A549 (cell line): ENCODE measurements around the gene CCL17. TPM values are rescaled to one million over a fixed set of nuclear protein-coding genes. Genes with fewer than 3 reads are reported as not detected.
"Not testable (repeated sequence)": the region's sequence is repeated elsewhere in the genome, so short reads cannot be mapped to it uniquely, and the experiment has no call there.

Source experiments
- ATAC-seq, 2 experiments: fragments of 200-7000 bp in 1 of 2; fragments of >200 bp in 1 of 2; cut with Nextera tagmentation in 1 of 2; cut with Tn5 transposase in 1 of 2; 3 replicates each; pipeline versions ENCODE4 v1.8.0 to v1.9.1; 2018 to 2020; ENCODE audit warnings: mild to moderate bottlenecking in 1 of 2, moderate library complexity in 1 of 2
- CTCF ChIA-PET: fragments of 300-600 bp; sonication (Branson Sonifier 250); formaldehyde crosslinking; extraction: SDS; loops from one replicate; lab custom pipeline; 2021; ENCODE audit warnings: antibody characterized with exemption, inconsistent platforms; lab: Yijun Ruan, JAX
- POLR2A ChIA-PET: fragments of 350-600 bp; formaldehyde crosslinking; extraction: SDS; loops from one replicate; lab custom pipeline; 2021; ENCODE audit warnings: antibody characterized with exemption, inconsistent platforms; lab: Yijun Ruan, JAX
- DNase-seq, 2 experiments: peaks; one replicate each; pipeline versions ENCODE4 v3.0.0 to v3.0.0-alpha.2; 2011 to 2016; ENCODE audit warnings: low read depth in 1 of 2, low spot score in 1 of 2
- FAIRE-seq: peaks from 2 replicates; lab custom pipeline; 2011; peaks lifted over from hg19 to GRCh38; lab: Jason Lieb, UNC
- H3K27ac ChIP-seq, 2 experiments: fragments of >200 bp; sonication (Bioruptor Twin); formaldehyde crosslinking; 3 replicates each; pipeline ENCODE4 v1.5.1; 2016 to 2017
- H3K4me1 ChIP-seq: fragments of >200 bp; sonication (Bioruptor Twin); formaldehyde crosslinking; 3 replicates; pipeline ENCODE4 v1.6.1; 2016
- H3K4me2 ChIP-seq: fragments of >200 bp; sonication (Bioruptor Twin); formaldehyde crosslinking; 3 replicates; pipeline ENCODE4 v1.6.1; 2016
- H3K4me3 ChIP-seq: fragments of >200 bp; sonication (Bioruptor Twin); formaldehyde crosslinking; 3 replicates; pipeline ENCODE4 v1.5.1; 2016
- H3K9me3 ChIP-seq: fragments of >200 bp; sonication (Bioruptor Twin); formaldehyde crosslinking; 3 replicates; pipeline ENCODE4 v1.6.1; 2016
- CEBPB ChIP-seq, 2 experiments: fragments of >200 bp in 1 of 2; sonication (Bioruptor Twin) in 1 of 2; formaldehyde crosslinking in 1 of 2; IDR thresholded peaks; 2 replicates each; pipeline ENCODE4 v1.6.1; 2012 to 2016
- FOSB ChIP-seq: fragments of 250-450 bp; sonication (Bioruptor Pico); IDR thresholded peaks from 2 replicates; pipeline ENCODE4 v1.5.0; 2020; ENCODE audit warnings: mild to moderate bottlenecking, moderate library complexity
- FOSL2 ChIP-seq, 2 experiments: fragments of 450-650 bp in 1 of 2; fragments of >200 bp in 1 of 2; sonication (Bioruptor Twin) in 1 of 2; formaldehyde crosslinking; IDR thresholded peaks; 2 replicates each; pipeline versions ENCODE4 v1.5.0 to v1.6.1; 2016 to 2020; ENCODE audit warnings: mild to moderate bottlenecking in 1 of 2, moderate library complexity in 1 of 2
- HOXB5 ChIP-seq: fragments of 250-450 bp; sonication (Bioruptor Pico); IDR thresholded peaks from 2 replicates; pipeline ENCODE4 v1.5.0; 2020; ENCODE audit warnings: mild to moderate bottlenecking, moderate library complexity
- JUNB ChIP-seq: fragments of >200 bp; sonication (Bioruptor Twin); formaldehyde crosslinking; IDR thresholded peaks from 2 replicates; pipeline ENCODE4 v1.6.1; 2016
- KDM1A ChIP-seq: fragments of 200-600 bp; sonication (generic); IDR thresholded peaks from 2 replicates; pipeline ENCODE4 v1.6.1; 2016; ENCODE audit warnings: low read depth, mild to moderate bottlenecking
- MYC ChIP-seq: IDR thresholded peaks from 2 replicates; pipeline ENCODE4 v1.6.1; 2012; ENCODE audit warnings: mild to moderate bottlenecking, inconsistent platforms, low read length, improper control_type of control experiment, borderline replicate concordance
- NR3C1 ChIP-seq: fragments of >200 bp; sonication (Bioruptor Twin); formaldehyde crosslinking; IDR thresholded peaks from 3 replicates; pipeline ENCODE4 v1.6.1; 2017
- PHF8 ChIP-seq: fragments of 200-600 bp; sonication (generic); IDR thresholded peaks from 2 replicates; pipeline ENCODE4 v1.6.1; 2016; ENCODE audit warnings: low read depth, mild to moderate bottlenecking, antibody characterized with exemption, moderate library complexity, borderline replicate concordance
- POLR2A ChIP-seq: IDR thresholded peaks from 2 replicates; pipeline ENCODE4 v1.6.1; 2012; ENCODE audit warnings: mild to moderate bottlenecking, low read length
- POLR2AphosphoS2 ChIP-seq: conservative IDR thresholded peaks from 2 replicates; pipeline ENCODE4 v1.6.1; 2012; ENCODE audit warnings: low read length, improper control_type of control experiment, inconsistent platforms
- RCOR1 ChIP-seq: fragments of 150-350 bp; IDR thresholded peaks from 2 replicates; pipeline ENCODE4 v1.6.1; 2014; ENCODE audit warnings: antibody characterized with exemption, low read length, low read depth
- SMC3 ChIP-seq: fragments of >200 bp; sonication (Bioruptor Twin); formaldehyde crosslinking; IDR thresholded peaks from 3 replicates; pipeline ENCODE4 v1.6.1; 2018; ENCODE audit warnings: inconsistent platforms
- SREBF2 ChIP-seq: fragments of 450-650 bp; IDR thresholded peaks from 2 replicates; pipeline ENCODE4 v1.6.1; 2014; ENCODE audit warnings: mild to moderate bottlenecking, moderate library complexity
- ZFP36 ChIP-seq: fragments of 450-650 bp; IDR thresholded peaks from 2 replicates; pipeline ENCODE4 v1.6.1; 2014; ENCODE audit warnings: borderline replicate concordance; ENCODE audit not compliant: partially characterized antibody
- ZNF302 ChIP-seq: fragments of 250-450 bp; sonication (Bioruptor Pico); IDR thresholded peaks from 2 replicates; pipeline ENCODE4 v1.9.0; 2021; ENCODE audit warnings: inconsistent platforms, mild to moderate bottlenecking, moderate library complexity
- ZSCAN20 ChIP-seq: fragments of 250-450 bp; sonication (Bioruptor Pico); IDR thresholded peaks from 2 replicates; pipeline ENCODE4 v1.8.0; 2022; ENCODE audit warnings: mild to moderate bottlenecking, moderate library complexity
- WGBS: methylation state at CpG from one replicate; pipeline ENCODE4 v1.1.6; 2017; ENCODE audit errors: missing lambda C conversion rate; 5-methylcytosine and 5-hydroxymethylcytosine counted together
- polyA plus RNA-seq, 4 experiments: library from polyadenylated mRNA; depleted of rRNA in 3 of 4; stranded (reverse); fragments of >200 nt; fragmentation: RNase III in 1 of 4; extraction: RNeasy Plus Mini Kit Qiagen cat#74134 plus additional on column Dnase treatment in 1 of 4; gene quantifications; 2 replicates in 3 of 4; 3 replicates in 1 of 4; pipeline ENCODE4 v1.2.3, GENCODE V29; 2011 to 2017
- TF ChIP-seq, protein P1 (sequence below): fragments of 200-600 bp; sonication (generic); IDR thresholded peaks from 2 replicates; pipeline ENCODE4 v1.6.1; 2016; ENCODE audit warnings: antibody characterized with exemption, mild to moderate bottlenecking, moderate library complexity
- TF ChIP-seq, protein P2 (sequence below): fragments of >200 bp; sonication (Bioruptor Twin); formaldehyde crosslinking; IDR thresholded peaks from 3 replicates; pipeline ENCODE4 v1.5.1; 2016

Gene CCL17
- polyA plus RNA-seq, 2 of the 4 experiments (the other 2 are of a cell fraction) = not detected

DNA sequence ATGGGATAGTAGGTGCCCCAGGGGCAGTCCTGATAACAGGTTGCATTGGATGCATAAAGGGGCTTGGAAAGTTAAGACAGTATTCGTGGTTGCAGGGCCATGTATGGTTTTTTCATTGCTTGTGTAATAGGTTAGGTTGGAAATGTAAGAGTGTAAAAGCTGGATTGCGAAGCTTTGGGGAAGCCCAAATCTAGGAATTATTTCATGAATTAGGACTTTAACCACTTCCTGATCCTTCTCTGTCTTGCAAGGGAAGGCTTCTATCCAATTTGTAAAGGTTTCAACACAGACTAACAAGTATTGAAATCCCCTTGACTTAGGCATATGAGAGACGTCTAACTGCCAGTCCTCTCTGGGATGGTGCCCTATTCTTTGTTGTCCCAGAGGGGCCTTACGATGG, 7.8 kb upstream of the CCL17 start:
- 57% methylated on average over 4 of the region's 4 CpGs for WGBS
- ChIA-PET POLR2A (no interaction called here), CTCF (interaction anchor here (0.5 to 3.0 kb wide), 3 partner anchors 9 to 92 kb away, joined by 3 to 14 read pairs (median 4); no protein-coding TSS in a partner anchor)
- Histone ChIP-seq H3K4me2 (no peak overlapping the region), H3K27ac (no peak overlapping the region), H3K4me1 (no peaks in the 10 kb centered on the region), H3K4me3 (no peak overlapping the region), H3K9me3 (no peaks in the 10 kb centered on the region)
- FAIRE-seq = no peak
- no peak for DNase-seq
- TF ChIP-seq ZNF302 (CRISPR knock-in tag) = no peak
- TF ChIP-seq ZFP36 = no peak
- no peak for TF ChIP-seq JUNB
- no peak for ATAC-seq

DNA sequence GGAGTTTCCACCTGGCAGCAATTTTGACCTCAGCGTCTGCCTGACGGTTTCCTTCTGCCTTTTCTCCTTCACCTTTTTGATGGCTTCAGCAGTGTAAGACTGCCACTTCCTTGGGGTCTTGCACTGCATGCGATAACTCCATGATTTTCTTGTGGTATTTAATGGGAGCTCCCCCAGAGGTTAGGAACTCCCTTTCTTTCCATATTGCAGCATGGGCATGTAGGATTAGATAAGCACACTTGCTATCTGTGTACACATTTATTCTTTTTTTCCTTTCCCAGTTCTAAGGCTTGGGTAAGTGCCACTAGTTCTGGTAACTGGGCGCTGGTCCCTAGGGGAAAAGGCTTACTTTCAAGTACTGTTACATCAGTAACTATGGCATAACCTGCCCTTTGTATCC, 7.1 kb upstream of the CCL17 start:
- POLR2A ChIA-PET, ATAC-seq, H3K4me2 ChIP-seq, DNase-seq, H3K4me3 ChIP-seq, FAIRE-seq, H3K4me1 ChIP-seq, H3K9me3 ChIP-seq, H3K27ac ChIP-seq: not testable (repeated sequence)
- CTCF ChIA-PET = interaction anchor here (4.3 to 5.7 kb wide), 2 partner anchors 20 to 96 kb away, joined by 16 to 55 read pairs; no protein-coding TSS in a partner anchor
- WGBS = 71% methylated on average over 4 of the region's 4 CpGs

DNA sequence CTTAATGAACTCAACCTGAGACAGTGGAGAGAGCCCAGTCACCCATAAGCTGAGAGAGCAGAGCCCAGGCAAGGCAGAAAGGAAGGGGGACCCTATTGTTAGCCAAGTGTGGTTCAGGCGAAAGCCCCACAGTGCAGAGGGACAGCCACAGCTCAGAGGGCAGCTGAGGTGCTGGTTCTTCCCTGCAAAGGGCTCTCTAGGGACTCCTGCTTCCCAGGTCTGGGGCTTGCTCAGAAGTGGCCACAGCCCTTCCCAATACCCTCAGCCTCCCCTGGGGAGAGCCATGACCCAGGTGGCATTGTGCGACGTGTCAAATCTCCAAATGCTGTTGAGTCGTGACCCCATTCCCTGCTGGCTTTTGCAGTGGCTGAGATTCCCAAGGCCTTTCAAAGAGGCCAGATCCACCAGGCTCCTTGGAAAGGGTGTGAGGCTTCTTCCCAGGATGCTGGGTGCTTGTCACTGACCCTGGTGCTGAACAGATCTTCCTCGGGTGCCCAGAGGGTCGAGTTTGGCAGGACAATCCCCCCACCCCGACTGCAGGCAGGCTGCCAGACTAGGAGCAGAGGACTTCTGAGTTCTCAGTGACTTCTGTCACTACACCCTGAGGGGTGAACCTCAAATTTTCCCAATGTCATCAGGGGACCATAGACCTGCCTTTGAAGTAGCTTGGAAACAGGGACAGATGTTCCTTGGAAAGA, 2.5 kb upstream of the CCL17 start:
- no peak overlapping the region for H3K4me2 ChIP-seq
- no peaks in the 10 kb centered on the region for H3K9me3 ChIP-seq
- WGBS = 60% methylated on average over 4 of the region's 7 CpGs
- peak; percentile 34 to 54; a peak in 4 of 6 replicates for ATAC-seq
- no peak for DNase-seq
- TF ChIP-seq, protein P1, sequence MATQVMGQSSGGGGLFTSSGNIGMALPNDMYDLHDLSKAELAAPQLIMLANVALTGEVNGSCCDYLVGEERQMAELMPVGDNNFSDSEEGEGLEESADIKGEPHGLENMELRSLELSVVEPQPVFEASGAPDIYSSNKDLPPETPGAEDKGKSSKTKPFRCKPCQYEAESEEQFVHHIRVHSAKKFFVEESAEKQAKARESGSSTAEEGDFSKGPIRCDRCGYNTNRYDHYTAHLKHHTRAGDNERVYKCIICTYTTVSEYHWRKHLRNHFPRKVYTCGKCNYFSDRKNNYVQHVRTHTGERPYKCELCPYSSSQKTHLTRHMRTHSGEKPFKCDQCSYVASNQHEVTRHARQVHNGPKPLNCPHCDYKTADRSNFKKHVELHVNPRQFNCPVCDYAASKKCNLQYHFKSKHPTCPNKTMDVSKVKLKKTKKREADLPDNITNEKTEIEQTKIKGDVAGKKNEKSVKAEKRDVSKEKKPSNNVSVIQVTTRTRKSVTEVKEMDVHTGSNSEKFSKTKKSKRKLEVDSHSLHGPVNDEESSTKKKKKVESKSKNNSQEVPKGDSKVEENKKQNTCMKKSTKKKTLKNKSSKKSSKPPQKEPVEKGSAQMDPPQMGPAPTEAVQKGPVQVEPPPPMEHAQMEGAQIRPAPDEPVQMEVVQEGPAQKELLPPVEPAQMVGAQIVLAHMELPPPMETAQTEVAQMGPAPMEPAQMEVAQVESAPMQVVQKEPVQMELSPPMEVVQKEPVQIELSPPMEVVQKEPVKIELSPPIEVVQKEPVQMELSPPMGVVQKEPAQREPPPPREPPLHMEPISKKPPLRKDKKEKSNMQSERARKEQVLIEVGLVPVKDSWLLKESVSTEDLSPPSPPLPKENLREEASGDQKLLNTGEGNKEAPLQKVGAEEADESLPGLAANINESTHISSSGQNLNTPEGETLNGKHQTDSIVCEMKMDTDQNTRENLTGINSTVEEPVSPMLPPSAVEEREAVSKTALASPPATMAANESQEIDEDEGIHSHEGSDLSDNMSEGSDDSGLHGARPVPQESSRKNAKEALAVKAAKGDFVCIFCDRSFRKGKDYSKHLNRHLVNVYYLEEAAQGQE = peak; percentile 67
- TF ChIP-seq CEBPB (IDR thresholded peaks at IDR 0.05) = no peak
- TF ChIP-seq, all 56 proteins: peak for 1
- H3K4me1 ChIP-seq = no peaks in the 10 kb centered on the region
- H3K27ac ChIP-seq = no peak overlapping the region
- no peak for FAIRE-seq
- CTCF ChIA-PET = interaction anchor here (1.0 to 5.7 kb wide), 4 partner anchors 11 to 118 kb away, joined by 3 to 55 read pairs (median 4); no protein-coding TSS in a partner anchor
- POLR2A ChIA-PET = no interaction called here
- no peak overlapping the region for H3K4me3 ChIP-seq

DNA sequence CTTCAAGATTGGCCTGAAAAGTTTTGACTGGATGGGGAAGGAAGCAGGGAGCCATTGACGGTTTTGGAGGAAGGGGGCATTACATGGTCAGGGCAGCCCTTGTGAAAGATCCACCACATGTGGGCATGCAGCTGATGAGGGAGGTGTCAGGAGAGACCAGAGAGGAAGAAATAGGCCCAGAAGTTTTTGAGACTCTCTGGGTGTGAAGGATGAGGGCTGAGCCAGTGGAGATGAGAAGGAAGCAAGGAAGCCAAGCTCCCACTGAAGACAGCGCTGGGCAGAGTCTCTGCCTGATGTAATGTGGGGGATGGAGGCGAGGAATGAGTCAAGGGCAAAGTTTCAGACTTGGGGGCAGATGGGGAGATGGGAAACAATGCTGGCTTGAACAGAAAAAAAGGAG, 530 bp downstream of the CCL17 start:
- ChIA-PET POLR2A (no interaction called here), CTCF (interaction anchor here (0.9 to 3.8 kb wide), 6 partner anchors 8 to 121 kb away, joined by 3 to 47 read pairs (median 9); no protein-coding TSS in a partner anchor)
- Histone ChIP-seq H3K4me1 (no peaks in the 10 kb centered on the region), H3K4me2 (no peak overlapping the region), H3K9me3 (no peaks in the 10 kb centered on the region), H3K4me3 (no peak overlapping the region)
- peak in 1 of 2 experiments; percentile 19; a peak in 2 of 6 replicates for ATAC-seq
- WGBS = 51% methylated on average over 3 of the region's 3 CpGs
- FAIRE-seq = no peak
- no peak for DNase-seq
- TF ChIP-seq FOSB = no peak
- TF ChIP-seq, all 56 proteins: peak for 0
- H3K27ac ChIP-seq = no peak overlapping the region

DNA sequence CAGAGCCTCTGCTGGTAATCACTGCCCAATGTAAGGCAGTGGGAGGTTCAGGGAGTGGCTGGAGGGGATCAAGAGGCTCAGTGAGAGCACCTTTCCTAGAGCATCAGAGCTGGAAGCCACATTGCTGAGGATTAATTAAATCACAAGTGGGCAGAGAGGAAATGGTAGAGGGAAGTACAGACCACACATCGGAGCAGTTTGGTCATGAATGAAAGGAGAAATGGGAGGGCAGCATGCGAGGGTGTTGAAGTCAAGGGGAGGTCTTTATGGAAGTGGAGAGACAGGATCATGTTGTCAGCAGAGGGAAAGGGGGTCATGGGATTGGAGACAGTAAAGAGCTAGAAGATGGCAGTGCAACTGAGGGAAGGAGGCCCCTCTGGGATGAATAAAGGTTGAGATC, 2.3 kb downstream of the CCL17 start:
- no peak for DNase-seq
- TF ChIP-seq ZNF302 (CRISPR knock-in tag) = no peak
- TF ChIP-seq PHF8 = no peak
- TF ChIP-seq KDM1A = no peak
- no peak for TF ChIP-seq NR3C1
- no peak for TF ChIP-seq HOXB5 (CRISPR knock-in tag)
- TF ChIP-seq POLR2A = no peak
- no peak for TF ChIP-seq RCOR1
- no peak for TF ChIP-seq SMC3
- TF ChIP-seq, protein P2, sequence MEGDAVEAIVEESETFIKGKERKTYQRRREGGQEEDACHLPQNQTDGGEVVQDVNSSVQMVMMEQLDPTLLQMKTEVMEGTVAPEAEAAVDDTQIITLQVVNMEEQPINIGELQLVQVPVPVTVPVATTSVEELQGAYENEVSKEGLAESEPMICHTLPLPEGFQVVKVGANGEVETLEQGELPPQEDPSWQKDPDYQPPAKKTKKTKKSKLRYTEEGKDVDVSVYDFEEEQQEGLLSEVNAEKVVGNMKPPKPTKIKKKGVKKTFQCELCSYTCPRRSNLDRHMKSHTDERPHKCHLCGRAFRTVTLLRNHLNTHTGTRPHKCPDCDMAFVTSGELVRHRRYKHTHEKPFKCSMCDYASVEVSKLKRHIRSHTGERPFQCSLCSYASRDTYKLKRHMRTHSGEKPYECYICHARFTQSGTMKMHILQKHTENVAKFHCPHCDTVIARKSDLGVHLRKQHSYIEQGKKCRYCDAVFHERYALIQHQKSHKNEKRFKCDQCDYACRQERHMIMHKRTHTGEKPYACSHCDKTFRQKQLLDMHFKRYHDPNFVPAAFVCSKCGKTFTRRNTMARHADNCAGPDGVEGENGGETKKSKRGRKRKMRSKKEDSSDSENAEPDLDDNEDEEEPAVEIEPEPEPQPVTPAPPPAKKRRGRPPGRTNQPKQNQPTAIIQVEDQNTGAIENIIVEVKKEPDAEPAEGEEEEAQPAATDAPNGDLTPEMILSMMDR = no peak
- TF ChIP-seq FOSL2 (IDR thresholded peaks at IDR 0.05) = no peak
- TF ChIP-seq FOSL2 (CRISPR knock-in tag; IDR thresholded peaks at IDR 0.05) = no peak
- TF ChIP-seq POLR2AphosphoS2 = no peak
- no peak for TF ChIP-seq CEBPB (IDR thresholded peaks at IDR 0.05)
- no peak for TF ChIP-seq ZSCAN20 (CRISPR knock-in tag)
- TF ChIP-seq SREBF2 = no peak
- TF ChIP-seq MYC = no peak

More for the DNA sequence above, 2.3 kb downstream of the CCL17 start:
- H3K4me2 ChIP-seq = no peak overlapping the region
- POLR2A ChIA-PET = no interaction called here
- CTCF ChIA-PET = interaction anchor here (1.1 to 3.8 kb wide), 3 partner anchors 11 to 314 kb away, joined by 3 to 47 read pairs (median 4); partner anchors contain the start of gene CPNE2
- FAIRE-seq (no peak), ATAC-seq (no peak)
- no peaks in the 10 kb centered on the region for H3K9me3 ChIP-seq
- WGBS = 74% methylated on average over 2 of the region's 2 CpGs
- H3K27ac ChIP-seq = no peak overlapping the region
- H3K4me1 ChIP-seq = no peaks in the 10 kb centered on the region
- no peak overlapping the region for H3K4me3 ChIP-seq
